Muscle of leg (tissue), 11 donors: ENCODE measurements around the gene LCLAT1. TPM values are rescaled to one million over a fixed set of nuclear protein-coding genes. Genes with fewer than 3 reads are reported as not detected.
"Not testable (repeated sequence)": the region's sequence is repeated elsewhere in the genome, so short reads cannot be mapped to it uniquely, and the experiment has no call there.

Experiments
- DNase-seq: peaks from one replicate; pipeline ENCODE4 v3.0.0; 2013
- H3K27ac ChIP-seq: one replicate; pipeline ENCODE4 v1.5.1; 2013; ENCODE audit warnings: mild to moderate bottlenecking, low read length, control low read depth
- H3K27me3 ChIP-seq: one replicate; pipeline ENCODE4 v1.6.1; 2013; ENCODE audit warnings: low read length; ENCODE audit not compliant: control insufficient read depth, insufficient read depth
- H3K36me3 ChIP-seq: one replicate; pipeline ENCODE4 v1.6.1; 2013; ENCODE audit warnings: low read length; ENCODE audit not compliant: control insufficient read depth, insufficient read depth
- H3K4me1 ChIP-seq: one replicate; pipeline ENCODE4 v1.6.1; 2013; ENCODE audit warnings: low read length; ENCODE audit not compliant: control insufficient read depth, insufficient read depth
- H3K4me3 ChIP-seq: one replicate; pipeline ENCODE4 v1.5.1; 2013; ENCODE audit warnings: low read length, control low read depth
- H3K9me3 ChIP-seq: replicated peaks from 2 replicates; pipeline ENCODE4 v1.6.1; 2013; ENCODE audit warnings: low read depth, low read length; ENCODE audit not compliant: control insufficient read depth
- WGBS: methylation state at CpG from one replicate; pipeline ENCODE4 v1.1.5; 2013; ENCODE audit warnings: missing lambda C conversion rate; ENCODE audit not compliant: insufficient coverage; 5-methylcytosine and 5-hydroxymethylcytosine counted together
- polyA plus RNA-seq, 8 donors: library from polyadenylated mRNA; unstranded; fragments of 120-200 nt; gene quantifications; one replicate each; pipeline versions ENCODE4 v1.2.1 to v1.2.3, GENCODE V29; 2013; ENCODE audit warnings: inconsistent platforms in 1 of 8, low replicate concordance in 1 of 8; ENCODE audit not compliant: insufficient read length in 8 of 8, insufficient read depth in 1 of 8
- total RNA-seq: library from RNA; stranded (reverse); fragments of 120-200 nt; gene quantifications from one replicate; pipeline ENCODE4 v1.2.4, GENCODE V29; 2013

LCLAT1 gene
- total and polyA plus RNA-seq, 9 donors: 5.8 to 9.9 (median 7.0) TPM

DNA sequence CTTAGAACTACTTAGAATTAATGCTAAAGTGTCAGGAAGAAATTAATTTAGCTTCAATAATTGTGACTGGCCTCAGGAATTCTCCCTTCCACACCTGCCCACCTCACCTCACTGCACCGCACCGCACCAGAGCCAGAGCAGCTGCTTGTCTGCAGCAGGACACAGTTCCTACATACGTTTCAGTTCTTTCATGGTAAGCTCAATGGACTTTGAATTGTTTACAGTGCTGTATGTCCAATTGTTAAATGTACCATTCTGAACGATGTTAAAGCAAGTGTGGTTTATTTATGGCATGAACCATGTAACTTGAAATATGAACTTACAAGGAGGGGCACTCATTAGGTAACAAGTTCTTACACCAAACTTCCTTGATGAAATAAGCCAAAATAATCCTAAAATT, 196.0 kb downstream of the LCLAT1 start:
- H3K9me3 ChIP-seq, H3K36me3 ChIP-seq, DNase-seq, H3K27me3 ChIP-seq, H3K27ac ChIP-seq, H3K4me3 ChIP-seq, H3K4me1 ChIP-seq: not testable (repeated sequence)
- WGBS: no CpG with 5 or more reads among the region's 4 CpGs

DNA sequence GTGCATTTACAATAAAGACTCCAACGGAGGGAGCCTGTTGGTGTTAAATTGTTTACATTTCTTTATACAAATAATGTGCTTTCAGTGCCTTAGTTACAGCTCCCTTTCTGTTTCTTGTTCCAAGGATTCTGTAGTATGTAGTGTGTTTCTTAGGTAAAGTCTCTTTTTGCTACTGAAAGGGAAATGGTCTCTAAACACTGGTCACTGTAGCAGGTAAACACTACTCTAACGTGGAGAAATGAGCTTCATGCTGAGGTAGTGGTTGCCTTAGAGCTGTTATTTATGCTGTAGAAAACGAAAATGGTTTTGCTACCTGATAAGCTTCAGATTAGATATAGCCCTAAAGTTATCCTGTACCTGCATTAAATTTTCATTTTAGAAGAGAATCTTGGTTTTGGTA, 196.6 kb downstream of the LCLAT1 start:
- Histone ChIP-seq H3K9me3 (no peaks in the 10 kb centered on the region), H3K27me3 (no peaks in the 10 kb centered on the region)

DNA sequence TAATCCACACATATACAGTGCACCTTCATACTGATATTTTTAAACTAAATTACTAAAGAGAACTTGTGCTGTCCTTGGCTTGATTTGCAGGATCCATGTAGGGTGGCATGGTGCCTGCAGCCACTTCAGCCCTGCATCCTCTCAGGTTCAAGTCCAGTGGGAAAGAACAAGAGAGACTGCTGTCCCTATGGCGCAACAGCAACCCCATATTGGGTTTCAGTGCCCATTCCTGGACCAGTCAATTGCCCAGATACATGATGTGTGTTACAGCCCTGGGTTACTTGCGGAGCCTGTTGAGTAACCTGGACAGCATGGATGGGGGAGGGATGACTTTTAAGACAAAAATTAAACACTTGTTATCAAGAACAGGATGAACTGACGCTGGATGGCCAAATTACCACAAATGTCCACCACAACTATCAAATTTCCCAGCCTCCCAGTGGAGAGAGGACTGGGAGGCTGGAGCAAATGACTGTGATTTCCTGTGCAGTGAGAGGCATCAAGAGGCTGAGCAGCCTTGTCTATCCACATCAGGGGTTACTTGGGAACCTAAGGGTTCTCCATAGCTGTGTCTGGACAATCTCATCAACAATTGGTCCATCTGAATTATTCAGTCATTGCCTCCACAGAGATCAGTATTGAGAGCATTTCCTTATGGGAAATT, 198.2 kb downstream of the LCLAT1 start:
- H3K9me3 ChIP-seq: no peaks in the 10 kb centered on the region
- H3K36me3 ChIP-seq: peaks cover 3% of the 10 kb centered on the region
- no peak overlapping the region for H3K27ac ChIP-seq
- no peak for DNase-seq
- no CpG with 5 or more reads among the region's 3 CpGs for WGBS
- H3K27me3 ChIP-seq: no peaks in the 10 kb centered on the region
- H3K4me1 ChIP-seq: peaks cover 10% of the 10 kb centered on the region
- H3K4me3 ChIP-seq: no peak overlapping the region

More for the DNA sequence above, 196.6 kb downstream of the LCLAT1 start:
- Histone ChIP-seq H3K36me3 (peaks cover 3% of the 10 kb centered on the region), H3K4me1 (no peaks in the 10 kb centered on the region), H3K27ac (no peak overlapping the region), H3K4me3 (no peak overlapping the region)
- 57% methylated on average over 1 of the region's 3 CpGs for WGBS
- no peak for DNase-seq

DNA sequence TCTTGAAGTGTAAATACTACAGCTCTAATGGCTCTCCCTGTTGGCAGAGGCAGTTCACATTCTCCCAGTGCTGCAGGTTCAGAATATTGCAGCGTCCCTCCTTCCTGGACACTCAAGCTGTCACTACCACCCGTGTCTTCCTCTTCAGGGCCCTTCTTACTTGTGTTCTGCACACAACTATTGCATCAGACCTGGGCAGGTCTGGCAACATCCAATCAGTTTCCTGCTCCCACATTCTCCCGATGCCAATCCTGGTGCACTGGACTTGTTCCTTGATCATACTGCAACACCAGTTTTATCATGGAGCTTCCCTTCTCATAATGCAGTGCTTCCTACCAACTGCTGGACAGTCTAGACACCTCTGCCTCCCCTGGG, 198.7 kb downstream of the LCLAT1 start:
- Histone ChIP-seq H3K4me3 (no peak overlapping the region), H3K27ac (no peak overlapping the region), H3K36me3 (peaks cover 2% of the 10 kb centered on the region), H3K27me3 (no peaks in the 10 kb centered on the region), H3K4me1 (peaks cover 11% of the 10 kb centered on the region), H3K9me3 (no peaks in the 10 kb centered on the region)
- 89% methylated on average over 3 of the region's 3 CpGs for WGBS
- DNase-seq: no peak

DNA sequence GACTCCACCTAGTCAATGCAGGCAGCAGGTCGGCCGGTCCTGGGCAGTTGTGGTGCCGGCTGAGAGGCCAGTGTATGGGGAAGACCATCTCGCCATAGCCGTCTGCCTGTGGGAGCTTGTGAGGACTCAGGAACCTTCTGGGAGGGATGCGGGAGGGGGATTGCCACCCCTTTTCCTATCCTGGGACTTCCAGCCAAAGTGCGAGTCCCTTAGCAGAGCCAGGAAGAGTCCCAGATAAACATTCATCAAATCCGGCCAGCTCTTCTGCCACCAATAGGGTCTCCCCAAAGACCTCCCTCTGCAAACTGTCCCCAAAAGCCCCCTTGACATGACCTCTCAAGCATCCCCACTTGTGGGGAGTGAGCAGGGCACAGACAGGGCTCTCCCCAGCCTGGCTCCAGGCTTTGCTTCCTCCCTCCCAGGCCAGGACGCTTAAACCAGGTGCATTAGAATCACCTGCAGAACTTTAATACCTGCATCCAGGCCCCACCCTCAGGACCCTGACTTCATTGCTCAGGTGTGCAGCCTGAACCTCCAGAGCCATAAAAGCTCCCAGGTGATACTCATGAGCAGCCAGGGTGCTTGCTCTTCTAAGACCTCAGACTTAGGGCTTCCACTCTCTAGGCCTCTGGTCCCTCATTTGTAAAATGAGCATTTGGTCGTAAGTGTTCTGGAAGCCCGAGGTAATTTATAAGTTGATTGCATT, 200.9 kb downstream of the LCLAT1 start:
- Histone ChIP-seq H3K9me3 (no peaks in the 10 kb centered on the region), H3K36me3 (no peaks in the 10 kb centered on the region), H3K27me3 (no peaks in the 10 kb centered on the region), H3K4me1 (peaks cover 11% of the 10 kb centered on the region), H3K4me3 (no peak overlapping the region), H3K27ac (no peak overlapping the region)
- no peak for DNase-seq
- 91% methylated on average over 9 of the region's 11 CpGs for WGBS

DNA sequence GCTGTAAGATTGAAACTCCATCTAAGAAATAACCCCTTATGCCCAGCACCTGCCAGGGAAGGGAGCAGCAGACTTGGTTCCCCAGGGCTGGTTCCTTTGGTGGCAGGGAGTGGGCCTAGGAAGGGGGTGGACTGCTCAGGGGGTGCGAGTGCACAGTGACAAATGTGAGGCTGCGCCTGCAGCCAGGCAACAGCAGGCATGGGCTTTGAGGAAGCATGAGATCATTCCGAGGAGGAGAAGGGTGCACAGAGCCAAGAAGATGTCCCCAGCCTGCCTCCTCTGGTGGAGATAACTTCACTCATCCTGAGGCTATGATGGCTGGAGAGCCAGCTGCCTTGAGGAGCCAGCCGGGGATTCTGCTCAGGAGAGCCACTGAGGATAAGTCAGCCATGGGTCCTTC, 202.2 kb downstream of the LCLAT1 start:
- no peaks in the 10 kb centered on the region for H3K9me3 ChIP-seq
- no peaks in the 10 kb centered on the region for H3K36me3 ChIP-seq
- peak; percentile 26 for DNase-seq
- no peak overlapping the region for H3K27ac ChIP-seq
- WGBS: 37% methylated on average over 2 of the region's 4 CpGs
- no peak overlapping the region for H3K4me3 ChIP-seq
- peaks cover 16% of the 10 kb centered on the region for H3K4me1 ChIP-seq
- H3K27me3 ChIP-seq: no peaks in the 10 kb centered on the region

DNA sequence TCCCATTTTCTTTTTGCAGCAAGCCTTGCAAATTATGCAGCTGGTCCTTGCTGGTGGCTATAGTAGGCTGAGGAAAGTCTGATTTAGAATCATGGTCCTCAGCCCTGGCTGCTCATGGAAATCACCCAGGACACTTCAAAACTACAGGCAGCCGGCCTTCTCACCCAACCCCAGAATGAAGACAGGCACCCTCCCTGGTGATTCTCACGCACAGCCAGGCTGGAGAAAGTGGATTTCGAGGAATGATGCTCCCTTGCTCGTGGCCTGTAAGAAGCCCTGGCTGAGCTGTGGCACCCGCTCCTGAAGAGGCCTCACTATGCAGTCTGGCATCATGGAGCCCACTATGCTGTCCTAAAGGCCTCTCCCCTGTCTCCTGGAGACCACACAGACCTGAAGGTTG, 202.8 kb downstream of the LCLAT1 start:
- H3K9me3 ChIP-seq: no peaks in the 10 kb centered on the region
- no peaks in the 10 kb centered on the region for H3K36me3 ChIP-seq
- no peak overlapping the region for H3K27ac ChIP-seq
- WGBS: 67% methylated on average over 3 of the region's 5 CpGs
- H3K27me3 ChIP-seq: no peaks in the 10 kb centered on the region
- H3K4me3 ChIP-seq: no peak overlapping the region
- DNase-seq: no peak
- peaks cover 19% of the 10 kb centered on the region for H3K4me1 ChIP-seq

DNA sequence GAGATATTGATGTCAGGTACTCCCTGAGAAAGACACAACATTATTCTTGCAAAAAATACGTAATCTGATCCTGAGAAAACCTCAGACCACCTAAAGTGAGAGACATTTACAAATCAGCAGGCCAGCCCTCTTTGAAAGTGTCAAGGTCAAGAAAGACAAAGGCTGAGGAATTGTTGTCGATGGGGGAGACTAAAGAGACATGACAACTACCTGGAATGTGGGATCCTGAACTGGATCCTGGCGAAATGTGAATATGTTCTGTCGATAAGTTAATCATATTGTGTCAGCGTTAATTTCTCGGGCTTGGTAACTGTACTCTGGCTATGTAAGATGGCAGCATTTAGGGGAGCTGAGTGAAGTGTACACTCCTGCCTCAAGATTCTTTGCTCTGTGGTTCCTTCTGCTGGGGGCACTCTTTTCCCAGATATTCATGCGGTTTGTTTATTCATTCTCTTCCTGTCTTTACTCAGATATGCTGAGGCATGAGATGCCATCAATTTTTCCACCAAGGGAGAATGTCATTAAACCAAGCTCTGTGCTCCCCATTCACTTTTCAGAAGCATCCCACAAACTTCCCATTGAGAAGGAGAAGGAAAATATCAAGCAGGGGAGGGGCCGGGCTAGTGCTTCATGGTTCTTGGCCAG, 205.3 kb downstream of the LCLAT1 start:
- Histone ChIP-seq H3K9me3 (no peaks in the 10 kb centered on the region), H3K27ac (no peak overlapping the region), H3K36me3 (no peaks in the 10 kb centered on the region), H3K4me3 (no peak overlapping the region), H3K4me1 (peaks cover 34% of the 10 kb centered on the region), H3K27me3 (no peaks in the 10 kb centered on the region)
- 74% methylated on average over 5 of the region's 8 CpGs for WGBS
- DNase-seq: no peak

DNA sequence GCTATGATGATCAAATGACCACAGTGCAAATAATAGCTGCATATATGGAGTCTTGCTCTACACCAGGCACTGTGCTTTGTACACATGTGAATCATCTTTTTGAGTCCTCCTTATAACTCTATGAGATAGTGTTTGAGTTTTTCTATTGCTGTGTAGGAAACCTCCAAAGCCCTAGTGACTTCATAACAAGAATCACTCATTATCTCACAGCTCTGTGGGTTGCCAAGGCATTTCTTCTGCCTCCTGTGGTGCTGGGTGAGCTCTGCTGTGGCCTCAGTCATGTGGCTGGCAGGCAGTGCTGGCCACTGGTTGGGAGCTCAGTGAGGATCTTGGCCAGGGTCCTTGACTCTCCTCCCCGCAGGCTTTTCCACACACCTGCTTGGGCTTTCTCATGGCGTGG, 206.8 kb downstream of the LCLAT1 start:
- Histone ChIP-seq H3K36me3 (no peaks in the 10 kb centered on the region), H3K27me3 (no peaks in the 10 kb centered on the region), H3K4me1 (peaks cover 34% of the 10 kb centered on the region), H3K27ac (no peak overlapping the region), H3K9me3 (no peaks in the 10 kb centered on the region), H3K4me3 (no peak overlapping the region)
- peak; percentile 30 for DNase-seq
- WGBS: 55% methylated on average over 2 of the region's 2 CpGs

DNA sequence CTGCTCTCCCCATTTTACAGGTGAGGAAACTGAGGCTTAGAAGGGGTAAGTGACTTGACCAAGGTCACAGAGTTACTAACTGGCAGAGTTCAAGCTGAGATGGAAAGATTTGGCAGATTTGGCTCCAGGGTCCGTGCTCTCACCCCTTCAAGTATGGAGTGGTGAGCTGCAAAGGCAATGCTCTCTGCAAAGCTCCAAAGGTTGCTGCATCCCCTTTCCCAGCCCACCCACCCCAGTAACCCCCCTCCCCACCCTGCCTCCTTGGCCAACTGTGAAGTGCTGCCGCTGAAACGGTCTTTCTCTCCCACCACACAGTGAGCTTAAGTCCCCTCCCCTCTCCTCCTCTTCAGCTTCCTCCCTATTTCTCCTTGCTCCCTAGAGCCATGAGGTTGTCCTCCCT, 207.4 kb downstream of the LCLAT1 start:
- WGBS: 60% methylated on average over 1 of the region's 3 CpGs
- H3K27ac ChIP-seq: peak overlapping the region; percentile 29
- H3K4me1 ChIP-seq: peaks cover 31% of the 10 kb centered on the region
- H3K4me3 ChIP-seq: no peak overlapping the region
- H3K9me3 ChIP-seq: no peaks in the 10 kb centered on the region
- no peak for DNase-seq
- H3K36me3 ChIP-seq: no peaks in the 10 kb centered on the region
- H3K27me3 ChIP-seq: no peaks in the 10 kb centered on the region
